Heart left ventricle (tissue), 16 donors: Measurements from ENCODE around the gene RTRAF. TPM values are rescaled to one million over a fixed set of nuclear protein-coding genes. Genes with fewer than 3 reads are reported as not detected.

ENCODE experiments used
- ATAC-seq, 4 donors: fragments of 200-7000 bp; cut with Tn5 transposase; one replicate each; pipeline ENCODE4 v1.9.1; 2020 to 2022; ENCODE audit warnings: moderate library complexity in 4 of 4, mild to moderate bottlenecking in 3 of 4, moderate number of reproducible peaks in 1 of 4
- DNase-seq, 5 donors: peaks; one replicate each; pipeline ENCODE4 v3.0.0-alpha.2; 2020
- H3K27ac ChIP-seq, 12 donors: fragments of 200-600 bp; sonication (generic) in 4 of 12; one replicate each; pipeline versions ENCODE4 v1.5.0 to v1.8.0; 2016 to 2022; ENCODE audit warnings: mild to moderate bottlenecking in 2 of 12
- H3K27me3 ChIP-seq, 9 donors: fragments of 200-600 bp; sonication (generic) in 2 of 9; one replicate each; pipeline versions ENCODE4 v1.5.1 to v1.8.0; 2016 to 2022; ENCODE audit warnings: mild to moderate bottlenecking in 3 of 9
- H3K36me3 ChIP-seq, 9 donors: fragments of 200-600 bp; sonication (generic) in 2 of 9; one replicate each; pipeline versions ENCODE4 v1.5.0 to v1.8.0; 2018 to 2022; ENCODE audit warnings: mild to moderate bottlenecking in 2 of 9
- H3K4me1 ChIP-seq, 12 donors: fragments of 200-600 bp; sonication (generic) in 4 of 12; one replicate each; pipeline versions ENCODE4 v1.5.0 to v1.8.0; 2016 to 2022; ENCODE audit warnings: mild to moderate bottlenecking in 3 of 12
- H3K4me3 ChIP-seq, 12 donors: fragments of 200-600 bp; sonication (generic) in 4 of 12; one replicate each; pipeline versions ENCODE4 v1.5.0 to v1.8.0; 2017 to 2022; ENCODE audit warnings: mild to moderate bottlenecking in 9 of 12, moderate library complexity in 4 of 12
- H3K9me3 ChIP-seq, 12 donors: fragments of 200-600 bp; sonication (generic) in 4 of 12; one replicate each; pipeline versions ENCODE4 v1.5.0 to v1.8.0; 2016 to 2022; ENCODE audit warnings: mild to moderate bottlenecking in 1 of 12
- CTCF ChIP-seq, 12 donors: fragments of 200-600 bp; sonication (generic) in 4 of 12; IDR thresholded peaks; one replicate each; pipeline versions ENCODE4 v1.5.0 to v1.8.0; 2018 to 2022; ENCODE audit warnings: antibody characterized with exemption in 12 of 12, mild to moderate bottlenecking in 5 of 12
- POLR2A ChIP-seq, 2 donors: fragments of 450-650 bp; IDR thresholded peaks; one replicate each; pipeline ENCODE4 v1.6.1; 2017; ENCODE audit warnings: antibody characterized with exemption in 2 of 2, mild to moderate bottlenecking in 2 of 2, moderate library complexity in 2 of 2
- WGBS, 4 donors: extraction: QIAGEN DNeasy Blood & Tissue Kit in 2 of 4; methylation state at CpG; one replicate each; pipeline versions ENCODE4 v1.1.5 to v1.1.7; 2013 to 2018; 5-methylcytosine and 5-hydroxymethylcytosine counted together
- intact Hi-C, 10 donors: fragments of 100-400 bp; cut with DNase I; formaldehyde crosslinking; loops; one replicate each; pipeline versions ENCODE4 v1.11.1 to v1.14.2; 2022
- polyA plus RNA-seq, 2 donors: library from polyadenylated mRNA; stranded (reverse); fragments of 200-250 nt; gene quantifications; one replicate each; pipeline ENCODE4 v1.2.3, GENCODE V29; 2013
- total RNA-seq, 9 donors: library from RNA; depleted of rRNA in 2 of 9; stranded (reverse); fragments of >200 nt in 2 of 9; fragmentation: NEBNext Ultra II Directional in 3 of 9; extraction: Animal tissue kit (Norgen Biotek cat#: 25700) in 3 of 9; gene quantifications; one replicate each; pipeline versions ENCODE4 v1.1.0 to v1.2.4, GENCODE V29; 2016 to 2023
- donor health status: ischemic (EF 13 %, LVEDD 7.1; RV severe dilation, severe dysfunction).
- donor health status: healthy with polysubstance abuse.
- donor health status: DM: no; HTN: yes; CAD: no.
- donor health status: DM: no; HTN: no; CAD: no.
- donor health status: ischemic (EF 25% LVEDD 6.9; RV normal size, moderate dysfunction).
- donor health status: ischemic (EF 25% LVEDD 5.7; RV mildly dilated, moderate dysfunction).
- donor health status: healthy.
- donor health status: DM: yes; HTN: yes; CAD: no.
- donor health status: ischemic (EF 35%, LVEDD 5.7; RV mildly dilated, moderate dysfunction).
- donor health status: nonischemic (EF 11% LVEDD 7.7; RV severe dilation, severe dysfunction).
- donor health status: DM: yes; HTN: yes; CAD: no.
- donor health status: PGD.
- donor health status: ischemic (EF 29% LVEDD 5.4; RV normal size, mild dysfunction).
- donor health status: nonischemic (EF 23%, LVEDD 6.1; RV moderate dilation, normal function).

Gene RTRAF
- total and polyA plus RNA-seq, 11 donors, result 72.9 to 272 (median 193) TPM

- Histone ChIP-seq H3K36me3 (peaks cover 0 to 53% (median 30%) of the 10 kb centered on the region in 9 donors), H3K4me1 (peaks cover 0 to 46% (median 31%) of the 10 kb centered on the region in 12 donors), H3K27me3 (no peaks in the 10 kb centered on the region), H3K27ac (peak overlapping the region; percentile 1 to 81 (median 66)), H3K9me3 (no peaks in the 10 kb centered on the region), H3K4me3 (no peak overlapping the region)
- TF ChIP-seq CTCF (IDR thresholded peaks at IDR 0.05) (no peak), POLR2A (IDR thresholded peaks at IDR 0.05) (no peak)
- DNase-seq (no peak), ATAC-seq (peak in 3 of 4 donors; percentile 24 to 51 (median 37))
- intact Hi-C loops, result loop anchor here in 2 of 10 donors (5.0 kb wide), 2 partner anchors 35 kb away; partner anchors contain the start of gene NID2 (in 1 of the 2)
- WGBS, 4 donors, result 37 to 56% (median 44%) methylated on average over 7 of the region's 7 CpGs
Measured at GRCh38 chr14:52032204-52032801, 43.0 kb downstream of the RTRAF start.

GRCh38 chr14:52033101-52033642, 43.8 kb downstream of the RTRAF start:
- TF ChIP-seq CTCF (IDR thresholded peaks at IDR 0.05) (no peak), POLR2A (IDR thresholded peaks at IDR 0.05) (no peak)
- Histone ChIP-seq H3K4me1 (peaks cover 0 to 45% (median 30%) of the 10 kb centered on the region in 12 donors), H3K9me3 (no peaks in the 10 kb centered on the region), H3K36me3 (peaks cover 0 to 56% (median 36%) of the 10 kb centered on the region in 9 donors), H3K27ac (peak overlapping the region in 10 of 12 donors; percentile 1 to 81 (median 68)), H3K27me3 (no peaks in the 10 kb centered on the region), H3K4me3 (no peak overlapping the region)
- DNase-seq (no peak), ATAC-seq (no peak)
- 58 to 68% (median 65%) methylated on average over 10 of the region's 10 CpGs for WGBS, 4 donors
- intact Hi-C loops, result loop anchor here in 2 of 10 donors (5.0 kb wide), 2 partner anchors 34 to 36 kb away; partner anchors contain the start of gene NID2 (in 1 of the 2)

- H3K27ac ChIP-seq, result no peak overlapping the region
- H3K36me3 ChIP-seq, result peaks cover 2 to 88% (median 67%) of the 10 kb centered on the region in 9 donors
- no peaks in the 10 kb centered on the region for H3K9me3 ChIP-seq
- no peak for TF ChIP-seq POLR2A (IDR thresholded peaks at IDR 0.05)
- no peak for TF ChIP-seq CTCF (IDR thresholded peaks at IDR 0.05)
- no peak overlapping the region for H3K4me3 ChIP-seq
- 90 to 95% (median 92%) methylated on average over 7 of the region's 7 CpGs for WGBS, 4 donors
- no peaks in the 10 kb centered on the region for H3K27me3 ChIP-seq
- peaks cover 0 to 21% (median 16%) of the 10 kb centered on the region in 12 donors for H3K4me1 ChIP-seq
- DNase-seq (no peak), ATAC-seq (no peak)
- intact Hi-C loops, result no loop called here
Measured at GRCh38 chr14:52039124-52039815, 49.9 kb downstream of the RTRAF start.

- Histone ChIP-seq H3K27ac (no peak overlapping the region), H3K4me3 (no peak overlapping the region), H3K36me3 (peaks cover 2 to 74% (median 61%) of the 10 kb centered on the region in 9 donors), H3K27me3 (no peaks in the 10 kb centered on the region), H3K4me1 (peaks cover 0 to 33% (median 26%) of the 10 kb centered on the region in 12 donors), H3K9me3 (no peaks in the 10 kb centered on the region)
- intact Hi-C loops, result no loop called here
- WGBS, 4 donors, result 93 to 97% (median 94%) methylated on average over 7 of the region's 7 CpGs
- TF ChIP-seq CTCF (IDR thresholded peaks at IDR 0.05) (no peak), POLR2A (IDR thresholded peaks at IDR 0.05) (no peak)
- DNase-seq, result no peak
- ATAC-seq, result no peak
Measured at GRCh38 chr14:52040598-52040997, 51.3 kb downstream of the RTRAF start.
